Measurements from ENCODE around the gene ALPL. TPM values are rescaled to one million over a fixed set of nuclear protein-coding genes. Genes with fewer than 3 reads are reported as not detected.
A peak's percentile ranks its signal among the peaks of the same experiment; 100 is the strongest.

ALPL gene
- total RNA-seq, 2 donors from 2014 or later: 16.2 to 50.3 TPM

DNA sequence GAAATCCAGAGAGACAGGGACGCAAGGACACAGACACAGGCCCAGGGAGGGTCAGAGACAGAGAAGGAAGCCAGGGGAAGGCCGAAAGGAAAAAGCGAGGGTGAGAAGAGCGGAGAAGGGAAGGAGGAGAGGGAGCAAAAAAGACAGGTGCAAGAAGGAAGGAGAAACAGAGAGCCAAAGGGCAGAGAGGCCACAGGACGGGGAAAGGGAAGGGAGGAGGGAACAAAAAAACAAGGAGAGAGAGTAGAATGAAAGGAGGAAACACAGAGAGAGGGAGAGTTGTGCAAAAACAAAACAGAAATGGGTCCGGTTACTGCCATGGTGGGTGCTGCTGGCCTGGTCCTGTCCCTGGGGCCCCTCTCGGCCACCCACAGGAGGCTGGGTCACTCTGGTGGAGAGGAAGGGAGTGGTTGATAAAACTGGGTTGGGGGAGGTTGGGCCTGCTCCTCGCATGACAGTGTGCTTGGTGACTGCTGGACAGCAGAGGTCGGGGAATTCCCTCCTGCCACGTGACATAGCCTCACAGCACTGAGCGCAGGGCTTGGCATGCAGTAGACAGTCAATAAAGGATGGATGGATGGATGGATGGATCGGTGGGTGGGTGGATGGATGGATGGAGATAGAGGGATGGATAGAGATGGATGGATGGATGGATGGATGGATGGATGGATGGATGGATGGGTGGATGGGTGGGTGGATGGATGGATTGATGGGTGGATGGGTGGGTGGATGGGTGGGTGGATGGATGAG, 95.2 kb downstream of the ALPL start:
- no peak overlapping the region for H3K4me3 ChIP-seq
- H3K27ac ChIP-seq: no peak overlapping the region
- H3K27me3 ChIP-seq: no peaks in the 10 kb centered on the region
- H3K36me3 ChIP-seq: no peaks in the 10 kb centered on the region
- no peaks in the 10 kb centered on the region for H3K4me1 ChIP-seq
- H3K9me3 ChIP-seq: no peaks in the 10 kb centered on the region
- no peak for DNase-seq (ENCODE audit: low spot score)
- TF ChIP-seq, protein P1, sequence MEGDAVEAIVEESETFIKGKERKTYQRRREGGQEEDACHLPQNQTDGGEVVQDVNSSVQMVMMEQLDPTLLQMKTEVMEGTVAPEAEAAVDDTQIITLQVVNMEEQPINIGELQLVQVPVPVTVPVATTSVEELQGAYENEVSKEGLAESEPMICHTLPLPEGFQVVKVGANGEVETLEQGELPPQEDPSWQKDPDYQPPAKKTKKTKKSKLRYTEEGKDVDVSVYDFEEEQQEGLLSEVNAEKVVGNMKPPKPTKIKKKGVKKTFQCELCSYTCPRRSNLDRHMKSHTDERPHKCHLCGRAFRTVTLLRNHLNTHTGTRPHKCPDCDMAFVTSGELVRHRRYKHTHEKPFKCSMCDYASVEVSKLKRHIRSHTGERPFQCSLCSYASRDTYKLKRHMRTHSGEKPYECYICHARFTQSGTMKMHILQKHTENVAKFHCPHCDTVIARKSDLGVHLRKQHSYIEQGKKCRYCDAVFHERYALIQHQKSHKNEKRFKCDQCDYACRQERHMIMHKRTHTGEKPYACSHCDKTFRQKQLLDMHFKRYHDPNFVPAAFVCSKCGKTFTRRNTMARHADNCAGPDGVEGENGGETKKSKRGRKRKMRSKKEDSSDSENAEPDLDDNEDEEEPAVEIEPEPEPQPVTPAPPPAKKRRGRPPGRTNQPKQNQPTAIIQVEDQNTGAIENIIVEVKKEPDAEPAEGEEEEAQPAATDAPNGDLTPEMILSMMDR (IDR thresholded peaks at IDR 0.05): no peak

DNA sequence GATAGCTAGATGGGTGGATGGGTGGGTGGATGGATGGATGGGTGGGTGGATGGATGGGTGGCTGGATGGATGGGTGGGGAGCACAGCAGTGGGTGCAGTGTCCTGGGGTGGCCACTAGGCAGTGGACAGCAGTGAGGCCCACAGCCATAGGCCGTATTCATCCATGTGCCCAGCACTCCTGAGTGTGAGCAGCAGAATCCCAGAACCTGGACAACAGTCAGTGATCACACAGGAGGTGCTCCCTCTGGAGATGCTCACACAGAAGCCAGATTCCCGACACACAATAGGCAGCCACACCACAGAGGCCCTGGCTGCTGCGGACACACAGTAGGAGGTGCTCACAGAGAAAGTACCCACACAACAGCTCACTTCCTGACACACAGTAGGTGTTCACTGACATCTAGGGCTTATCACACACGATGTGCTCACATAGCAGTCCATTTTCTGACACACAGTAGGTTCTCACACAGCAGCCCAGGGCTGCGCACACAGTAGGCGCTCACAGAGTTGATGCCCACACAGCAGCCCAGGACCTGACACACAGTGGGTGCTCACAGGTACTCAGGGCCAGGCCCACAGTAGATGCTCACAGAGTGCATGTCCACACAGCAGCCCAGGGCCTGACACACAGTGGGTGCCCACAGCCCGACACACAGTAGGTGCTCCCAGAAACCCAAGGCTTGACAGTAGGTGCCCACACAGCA, 95.9 kb downstream of the ALPL start:
- TF ChIP-seq, protein P1 (IDR thresholded peaks at IDR 0.05): no peak
- H3K4me3 ChIP-seq: no peak overlapping the region

DNA sequence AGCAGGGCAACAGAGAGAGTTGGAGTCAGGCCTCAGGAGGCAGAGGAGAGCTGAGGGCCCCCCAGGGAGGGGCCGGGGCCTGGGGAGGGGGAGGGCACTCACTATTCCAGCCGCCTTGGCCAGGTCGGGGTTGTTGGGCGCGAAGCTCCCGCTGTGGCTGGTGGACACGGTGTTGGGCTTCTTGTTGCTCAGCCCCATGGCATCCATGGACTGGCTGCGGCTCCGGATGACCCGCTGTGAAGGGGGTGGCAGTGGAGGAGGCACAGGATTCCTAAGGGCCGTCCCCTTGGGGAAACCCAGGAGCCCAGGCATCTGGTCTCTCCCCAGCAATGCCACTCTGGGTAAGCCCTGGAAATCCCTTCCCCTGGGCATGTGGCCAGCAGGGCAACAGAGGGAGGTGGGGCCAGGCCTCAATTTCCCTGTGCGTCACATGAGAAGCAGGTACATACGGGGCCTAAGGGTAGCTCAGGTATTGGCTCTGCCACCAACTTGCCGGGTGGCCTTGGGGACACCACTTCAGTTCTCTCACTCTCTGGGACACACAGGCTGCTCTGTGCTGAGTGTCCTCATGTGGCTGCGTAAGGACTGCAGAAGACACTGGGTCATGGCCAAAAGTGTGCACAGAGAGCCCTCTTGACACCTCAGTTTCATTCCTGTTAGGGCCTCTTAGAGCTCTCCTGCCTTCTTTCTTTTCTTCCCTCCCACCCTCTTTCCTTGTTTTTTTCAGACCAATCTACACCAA, 96.9 kb downstream of the ALPL start:
- Histone ChIP-seq H3K4me3 (no peak overlapping the region), H3K36me3 (no peaks in the 10 kb centered on the region), H3K9me3 (no peaks in the 10 kb centered on the region), H3K4me1 (no peaks in the 10 kb centered on the region), H3K27ac (no peak overlapping the region), H3K27me3 (no peaks in the 10 kb centered on the region)
- DNase-seq (ENCODE audit: low spot score): no peak
- TF ChIP-seq, protein P1 (IDR thresholded peaks at IDR 0.05): no peak

More for the DNA sequence above, 95.9 kb downstream of the ALPL start:
- Histone ChIP-seq H3K27me3 (no peaks in the 10 kb centered on the region), H3K36me3 (no peaks in the 10 kb centered on the region), H3K4me1 (no peaks in the 10 kb centered on the region), H3K9me3 (no peaks in the 10 kb centered on the region), H3K27ac (no peak overlapping the region)
- no peak for DNase-seq (ENCODE audit: low spot score)

DNA sequence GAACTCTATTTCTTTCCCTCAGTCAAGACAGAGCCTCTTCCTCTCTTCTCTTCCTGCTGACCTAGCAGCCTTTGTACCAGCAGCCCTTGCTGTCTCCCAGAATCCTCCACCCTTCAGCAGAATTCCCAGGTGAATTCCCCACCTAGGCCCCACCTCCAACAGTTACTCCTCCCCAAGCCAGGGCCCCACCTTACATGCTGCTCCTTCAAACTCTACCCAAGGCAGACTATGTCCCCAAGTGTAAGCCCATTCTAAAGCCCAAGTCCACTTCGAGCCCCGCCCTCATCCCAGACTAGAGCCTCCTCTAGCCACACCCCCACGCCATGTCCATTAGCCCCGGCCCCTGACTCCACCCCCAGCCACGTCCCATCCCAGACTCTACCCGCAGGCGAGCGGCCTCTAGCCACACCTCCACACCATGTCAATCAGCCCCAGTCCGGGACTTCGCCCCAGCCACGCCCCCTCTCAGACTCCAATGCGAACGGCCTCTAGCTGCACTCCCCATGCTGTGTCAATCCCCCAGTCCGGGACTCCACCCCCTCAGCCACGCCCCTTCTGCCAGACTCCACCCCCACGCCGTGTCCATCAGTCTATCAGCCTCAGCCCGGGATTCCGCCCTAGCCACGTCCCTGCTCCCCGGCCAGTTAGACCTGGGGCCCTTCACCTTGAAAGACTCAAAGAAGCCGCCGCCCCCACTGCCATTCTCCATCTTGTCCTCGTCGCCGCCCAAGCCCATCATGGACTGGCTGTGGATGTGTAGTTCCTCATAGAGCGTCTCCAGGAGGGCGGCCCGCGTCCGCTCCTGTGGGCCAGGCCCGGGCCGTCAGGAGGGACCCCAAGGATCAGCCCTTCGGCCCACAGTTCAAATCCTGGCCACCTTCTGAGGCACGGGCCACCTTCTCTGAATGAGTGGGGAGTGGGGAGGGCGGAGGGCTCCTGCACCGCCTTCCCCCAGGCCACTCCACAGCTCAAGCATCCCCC, 98.6 kb downstream of the ALPL start:
- peak; percentile 69 for DNase-seq (ENCODE audit: low spot score)
- H3K4me1 ChIP-seq: no peaks in the 10 kb centered on the region
- H3K27me3 ChIP-seq: no peaks in the 10 kb centered on the region
- H3K4me3 ChIP-seq: peak overlapping the region in 1 of 2 donors; percentile 9
- H3K36me3 ChIP-seq: no peaks in the 10 kb centered on the region
- TF ChIP-seq, protein P1 (IDR thresholded peaks at IDR 0.05): no peak
- H3K9me3 ChIP-seq: no peaks in the 10 kb centered on the region
- H3K27ac ChIP-seq: no peak overlapping the region

DNA sequence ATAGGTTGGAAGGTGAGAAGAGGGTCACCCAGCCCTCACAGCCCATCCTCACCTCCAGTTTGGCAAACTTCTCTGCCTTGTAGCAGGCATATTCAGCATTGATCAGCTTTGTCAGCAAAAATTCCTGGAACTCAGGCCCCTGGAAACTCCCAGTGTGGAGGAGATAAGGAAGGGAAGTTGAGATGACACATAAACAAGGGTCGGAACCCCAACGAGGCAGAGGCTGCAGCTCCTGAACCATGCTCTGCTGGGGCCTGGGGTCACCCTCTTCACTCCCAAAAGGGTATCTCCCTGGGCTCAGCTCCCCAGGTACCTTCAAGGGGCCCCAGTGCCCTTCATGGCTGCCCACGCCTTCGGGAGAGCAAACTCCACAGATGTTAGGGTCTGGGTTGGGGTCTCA, 99.6 kb downstream of the ALPL start:
- Histone ChIP-seq H3K27ac (no peak overlapping the region), H3K27me3 (no peaks in the 10 kb centered on the region), H3K36me3 (no peaks in the 10 kb centered on the region), H3K9me3 (no peaks in the 10 kb centered on the region), H3K4me1 (no peaks in the 10 kb centered on the region), H3K4me3 (no peak overlapping the region)
- DNase-seq (ENCODE audit: low spot score): no peak
- TF ChIP-seq, protein P1 (IDR thresholded peaks at IDR 0.05): no peak
